T follicular helper cell (primary cell): ENCODE measurements around the gene ADGRF4.

Experiments
- DNase-seq: peaks from one replicate; pipeline ENCODE4 v3.0.0-alpha.2; 2020; ENCODE audit warnings: low read depth

The ADGRF4 gene

DNA sequence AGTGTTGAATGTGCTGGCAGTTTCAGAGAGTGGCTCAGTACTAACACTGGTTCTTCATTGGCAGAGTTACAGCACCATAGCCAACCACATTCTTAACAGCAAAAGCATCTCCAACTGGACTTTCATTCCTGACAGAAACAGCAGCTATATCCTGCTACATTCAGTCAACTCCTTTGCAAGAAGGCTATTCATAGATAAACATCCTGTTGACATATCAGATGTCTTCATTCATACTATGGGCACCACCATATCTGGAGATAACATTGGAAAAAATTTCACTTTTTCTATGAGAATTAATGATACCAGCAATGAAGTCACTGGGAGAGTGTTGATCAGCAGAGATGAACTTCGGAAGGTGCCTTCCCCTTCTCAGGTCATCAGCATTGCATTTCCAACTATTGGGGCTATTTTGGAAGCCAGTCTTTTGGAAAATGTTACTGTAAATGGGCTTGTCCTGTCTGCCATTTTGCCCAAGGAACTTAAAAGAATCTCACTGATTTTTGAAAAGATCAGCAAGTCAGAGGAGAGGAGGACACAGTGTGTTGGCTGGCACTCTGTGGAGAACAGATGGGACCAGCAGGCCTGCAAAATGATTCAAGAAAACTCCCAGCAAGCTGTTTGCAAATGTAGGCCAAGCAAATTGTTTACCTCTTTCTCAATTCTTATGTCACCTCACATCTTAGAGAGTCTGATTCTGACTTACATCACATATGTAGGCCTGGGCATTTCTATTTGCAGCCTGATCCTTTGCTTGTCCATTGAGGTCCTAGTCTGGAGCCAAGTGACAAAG is 17.0 kb upstream of the ADGRF4 start:
- DNase-seq = no peak

DNA sequence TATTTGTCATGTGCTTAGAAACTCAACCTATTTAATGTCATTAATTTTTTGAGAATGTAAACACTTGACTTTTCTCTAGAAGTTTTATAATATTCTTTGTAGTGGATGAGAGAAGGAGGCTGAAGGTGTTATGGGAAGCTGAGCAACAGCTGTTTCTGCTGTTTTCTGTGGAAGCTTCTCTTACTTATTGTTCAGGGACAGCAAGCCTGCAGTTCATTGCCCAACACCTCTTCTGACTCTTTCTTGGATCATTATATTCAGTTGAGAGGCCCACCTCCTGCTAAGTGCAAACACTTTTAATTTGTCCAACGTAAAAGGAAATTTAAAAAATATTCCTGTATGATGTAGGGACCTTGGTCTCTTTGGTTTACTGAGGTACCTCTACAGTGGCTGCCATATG is 12.0 kb upstream of the ADGRF4 start:
- no peak for DNase-seq

DNA sequence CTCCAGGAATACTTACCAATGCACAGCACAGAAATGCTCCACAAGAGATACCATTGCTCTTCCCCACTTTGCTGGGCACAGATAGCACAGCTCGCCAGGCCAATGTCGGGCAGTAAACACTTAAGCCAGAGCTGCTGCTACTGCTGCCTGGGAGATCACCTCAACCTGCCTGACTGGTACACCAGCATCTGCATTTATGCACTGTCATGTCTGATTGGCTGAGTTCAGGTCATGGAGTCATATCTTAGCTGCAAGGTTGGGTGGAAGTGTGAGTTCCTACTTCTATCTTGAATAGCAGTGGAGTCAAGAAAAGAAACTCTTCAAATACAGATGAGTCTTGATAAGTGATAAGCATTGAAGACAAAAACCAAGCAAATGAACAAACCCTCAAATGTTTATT is 10.9 kb upstream of the ADGRF4 start:
- DNase-seq = no peak

DNA sequence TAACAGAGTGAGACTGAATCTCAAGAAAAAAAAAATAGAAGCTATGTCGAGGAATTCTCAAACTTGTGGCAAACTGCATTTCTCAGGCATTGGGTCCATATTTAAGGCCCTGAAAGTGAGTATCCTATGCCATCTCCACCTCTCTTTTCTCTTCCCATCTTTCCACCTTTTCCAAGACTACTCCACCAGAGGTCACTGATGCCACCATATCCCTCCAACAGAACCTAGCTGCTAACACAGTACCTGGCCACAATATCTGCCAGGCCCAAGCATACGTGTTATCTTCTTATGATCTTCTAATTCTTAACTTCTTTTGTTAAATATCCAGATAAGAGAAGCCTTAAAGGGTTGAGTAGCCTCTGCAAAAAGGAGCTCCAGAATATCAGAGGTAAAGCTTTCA is 8.2 kb upstream of the ADGRF4 start:
- DNase-seq = no peak

DNA sequence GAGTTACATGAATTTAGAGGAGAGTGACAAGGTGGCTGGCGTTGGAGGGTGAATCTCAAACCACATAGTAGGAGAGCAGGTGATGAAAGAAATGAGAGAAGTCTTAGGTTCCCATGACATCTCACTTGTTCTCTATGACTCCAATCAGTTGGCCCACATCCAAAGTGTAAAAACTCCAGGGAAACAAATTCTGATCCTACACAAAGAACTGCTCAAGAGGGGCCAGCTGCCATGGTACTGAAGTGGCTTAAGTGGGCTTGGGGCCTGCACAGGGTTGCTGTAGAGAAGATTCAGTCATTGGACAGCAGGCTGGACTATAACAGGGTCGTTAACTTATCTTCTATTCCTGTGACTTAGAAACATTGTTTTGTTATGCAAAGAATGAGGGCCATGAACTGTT is 7.6 kb upstream of the ADGRF4 start:
- DNase-seq = no peak

DNA sequence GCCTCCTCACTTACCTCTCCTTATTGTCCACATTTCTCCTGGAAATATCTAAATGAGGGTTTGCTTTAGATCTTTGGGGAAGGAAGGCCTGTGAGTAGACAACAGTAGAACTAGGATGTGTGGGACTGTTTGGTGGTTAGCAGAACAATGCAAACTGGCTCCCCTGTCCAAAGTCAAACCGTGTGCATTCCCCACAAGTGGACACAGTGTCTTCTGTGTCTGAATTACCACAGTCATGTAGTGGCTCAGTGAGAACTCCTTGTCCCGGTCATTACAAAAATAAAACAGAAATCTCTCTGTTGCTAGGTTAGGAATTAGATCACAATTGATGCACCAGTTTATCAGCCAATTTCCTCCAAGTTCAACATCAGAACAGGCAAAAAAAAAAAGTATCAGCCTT is 455 bp upstream of the ADGRF4 start:
- DNase-seq = no peak

DNA sequence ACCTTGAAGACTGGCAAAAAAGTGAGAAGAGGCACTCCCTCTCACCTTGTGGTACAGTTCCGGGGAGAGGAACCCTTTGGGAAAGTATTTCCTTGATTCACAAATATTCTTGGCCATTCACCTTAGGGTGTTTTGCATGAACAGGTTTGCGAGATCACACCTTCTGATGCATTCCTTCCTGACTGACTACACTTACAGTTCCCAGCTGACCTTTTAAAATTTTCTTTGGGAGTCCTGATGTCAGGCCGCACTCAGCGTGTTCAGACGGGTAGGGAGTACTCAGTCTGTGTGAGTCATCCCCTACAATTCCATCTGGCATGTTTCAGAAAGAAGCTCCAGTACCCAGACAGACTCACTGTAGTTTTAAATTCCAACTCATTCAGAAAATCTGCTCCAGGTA is 1.7 kb downstream of the ADGRF4 start:
- no peak for DNase-seq

DNA sequence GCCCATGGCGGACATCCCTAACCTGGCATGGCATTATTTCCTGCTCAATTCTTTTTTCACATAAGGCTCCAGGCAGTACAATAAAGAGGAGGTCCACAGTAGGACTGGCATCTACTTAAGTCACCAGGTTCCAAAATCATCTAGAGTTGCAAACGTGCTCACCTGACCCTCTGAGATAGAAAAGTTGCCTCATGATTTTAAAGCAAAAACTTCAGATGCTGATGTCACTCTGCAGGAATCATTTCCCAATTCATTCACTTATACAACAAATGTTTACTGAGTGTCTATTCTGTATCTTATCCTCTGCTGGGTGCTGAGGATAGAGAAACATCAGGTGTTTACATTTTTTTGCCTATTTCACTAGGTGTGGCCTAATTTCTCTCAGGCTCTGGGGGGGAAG is 2.2 kb downstream of the ADGRF4 start:
- no peak for DNase-seq

DNA sequence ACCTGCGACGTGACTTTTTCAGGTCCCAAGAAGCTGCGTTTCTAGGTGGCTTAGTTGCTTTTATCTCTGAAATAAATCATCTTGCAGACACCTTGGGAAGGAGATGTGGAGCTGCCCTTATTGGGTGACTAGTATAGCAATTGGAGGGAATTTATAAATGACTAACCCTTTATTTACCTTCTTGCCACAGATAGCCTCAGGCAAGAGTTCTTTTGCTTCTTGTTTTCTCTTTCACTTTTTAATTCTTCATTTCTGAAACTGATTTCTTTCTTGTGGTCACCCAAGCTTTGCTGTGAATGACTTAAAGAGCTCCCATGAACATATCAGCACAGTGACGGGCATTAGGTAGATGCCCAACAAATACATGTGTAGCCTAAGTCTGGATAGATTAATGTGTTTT is 3.0 kb downstream of the ADGRF4 start:
- DNase-seq = no peak

DNA sequence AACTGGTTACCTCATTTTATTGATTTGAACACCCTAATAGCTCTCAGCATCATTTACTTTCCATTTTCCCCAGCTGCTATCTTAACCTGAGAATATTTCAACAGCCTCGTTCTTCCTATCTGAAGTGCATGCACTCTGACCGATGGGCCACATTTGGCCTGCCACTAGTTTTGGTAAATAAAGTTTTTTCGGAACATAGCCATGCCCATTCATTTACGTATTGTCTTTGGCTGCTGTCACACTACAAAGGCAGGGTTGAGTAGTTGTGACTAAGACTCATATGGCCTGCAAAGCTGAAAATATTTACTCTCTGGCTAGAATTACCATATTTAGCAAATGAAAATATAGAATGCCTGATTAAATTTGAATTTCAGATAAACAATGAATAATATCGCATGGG is 10.8 kb downstream of the ADGRF4 start:
- no peak for DNase-seq

DNA sequence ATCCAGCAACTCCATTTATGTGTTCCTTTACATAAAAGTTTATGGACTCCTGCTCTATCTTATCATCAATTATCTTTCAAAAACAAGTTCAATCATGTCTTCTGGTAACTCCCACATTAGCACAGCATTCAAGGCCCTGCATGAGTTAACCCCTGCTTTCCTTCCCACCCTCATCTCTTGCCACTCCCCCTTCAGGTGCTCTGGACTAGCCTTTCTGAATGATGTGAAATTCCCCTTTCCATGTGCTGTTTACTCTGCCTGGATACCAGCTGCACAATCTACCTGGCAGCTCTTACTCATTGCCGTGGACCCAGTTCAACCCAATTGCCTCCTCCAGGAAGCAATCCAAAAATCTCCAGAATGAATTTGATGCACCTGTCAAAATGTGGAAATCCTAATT is 11.9 kb downstream of the ADGRF4 start:
- DNase-seq = no peak

DNA sequence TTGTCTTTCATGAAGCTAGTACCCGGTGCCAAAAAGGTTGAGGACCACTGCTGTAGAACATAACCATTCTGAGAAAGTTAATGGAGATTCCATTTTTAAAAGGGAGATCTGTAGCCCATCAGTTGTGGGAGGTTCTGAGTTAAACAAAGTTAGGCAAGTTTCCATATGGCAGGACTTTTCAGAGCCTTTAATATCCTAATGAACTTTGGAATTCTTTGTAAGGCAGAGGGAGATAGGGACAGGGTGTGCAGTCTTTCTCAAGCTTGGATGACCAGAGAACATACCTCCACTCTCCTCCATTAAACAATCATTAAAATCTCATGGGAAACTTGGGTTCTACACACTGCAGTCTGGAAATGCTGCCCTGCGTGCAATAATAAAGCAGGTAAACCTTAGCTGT is 14.8 kb downstream of the ADGRF4 start:
- DNase-seq = no peak

DNA sequence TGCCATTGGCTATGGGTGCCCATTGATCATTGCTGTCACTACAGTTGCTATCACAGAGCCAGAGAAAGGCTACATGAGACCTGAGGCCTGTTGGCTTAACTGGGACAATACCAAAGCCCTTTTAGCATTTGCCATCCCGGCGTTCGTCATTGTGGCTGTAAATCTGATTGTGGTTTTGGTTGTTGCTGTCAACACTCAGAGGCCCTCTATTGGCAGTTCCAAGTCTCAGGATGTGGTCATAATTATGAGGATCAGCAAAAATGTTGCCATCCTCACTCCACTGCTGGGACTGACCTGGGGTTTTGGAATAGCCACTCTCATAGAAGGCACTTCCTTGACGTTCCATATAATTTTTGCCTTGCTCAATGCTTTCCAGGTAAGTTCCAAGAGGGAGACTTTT is 16.4 kb downstream of the ADGRF4 start:
- no peak for DNase-seq

DNA sequence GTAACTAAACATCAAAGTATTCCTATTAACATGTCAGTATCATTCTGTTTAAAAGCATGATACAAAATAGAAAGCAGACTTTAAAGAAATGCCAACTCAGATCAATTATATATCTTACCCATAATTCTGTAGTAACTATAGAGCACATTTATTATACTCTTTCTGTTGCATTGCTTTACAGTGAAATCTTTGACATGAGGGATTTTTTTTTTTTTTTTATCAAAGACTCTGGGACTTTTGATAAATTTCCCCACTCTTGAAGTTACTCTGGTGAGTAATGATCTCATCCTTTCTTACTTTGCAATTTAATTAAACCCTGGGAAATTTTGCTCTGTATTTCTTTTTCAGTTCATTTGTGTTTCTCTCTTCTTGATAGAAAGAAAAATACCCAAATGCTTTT is 17.4 kb downstream of the ADGRF4 start:
- DNase-seq = no peak

DNA sequence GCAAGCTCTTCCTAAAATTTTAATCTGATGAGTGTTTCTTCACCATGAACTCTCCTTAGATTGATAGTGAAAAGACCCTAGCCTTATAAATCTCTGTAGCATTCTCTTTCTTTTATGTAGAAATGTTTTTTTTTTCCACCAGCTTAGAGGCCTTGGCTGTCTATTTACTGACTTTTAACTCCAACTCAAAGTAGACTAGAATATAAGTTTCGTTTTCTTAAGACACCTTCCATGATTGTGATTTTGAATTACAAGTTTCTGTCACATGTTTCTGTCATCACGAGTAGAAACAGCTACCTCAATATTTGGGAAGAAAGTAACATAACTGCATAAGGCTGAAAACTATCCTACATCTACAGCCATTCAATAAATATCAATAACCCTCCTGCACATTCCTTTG is 17.8 kb downstream of the ADGRF4 start:
- DNase-seq = no peak

DNA sequence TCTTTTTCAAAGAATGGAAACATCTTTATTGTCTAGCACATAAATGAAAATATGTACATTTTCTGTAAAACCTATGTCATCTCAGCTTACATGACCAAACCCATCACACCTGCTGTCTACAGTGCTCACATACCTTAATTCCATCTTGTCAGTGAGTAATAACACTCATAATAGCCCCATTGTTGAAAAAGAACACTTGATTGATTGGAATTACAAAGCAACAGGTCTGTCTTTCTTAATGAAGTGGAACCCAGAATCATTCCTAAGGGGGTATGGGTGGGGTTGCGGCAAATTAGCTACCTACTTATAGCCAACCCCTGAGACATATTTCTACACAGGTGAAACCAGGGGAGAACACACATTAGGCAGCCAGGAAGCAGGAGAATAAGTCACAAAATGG is 20.2 kb downstream of the ADGRF4 start:
- no peak for DNase-seq

DNA sequence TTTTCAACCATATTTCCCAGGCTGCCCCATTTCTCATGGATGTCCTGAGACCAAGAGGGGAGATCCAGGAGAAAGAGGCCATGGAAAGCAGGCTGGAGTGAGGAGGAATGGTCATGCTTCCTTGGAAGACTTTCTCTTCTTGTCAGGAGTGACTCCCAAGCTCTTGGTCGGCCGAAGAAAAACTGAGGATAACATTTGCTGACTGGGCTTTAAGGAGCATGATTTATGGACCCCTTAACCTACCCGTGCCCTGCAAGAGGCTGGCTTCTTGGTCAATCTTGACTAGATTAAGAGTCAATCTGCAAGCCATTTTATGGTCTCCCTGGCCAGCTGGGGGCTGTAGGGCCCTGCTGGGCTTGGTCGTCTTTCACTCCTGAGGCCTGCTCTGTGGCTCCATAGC is 22.8 kb downstream of the ADGRF4 start:
- no peak for DNase-seq

DNA sequence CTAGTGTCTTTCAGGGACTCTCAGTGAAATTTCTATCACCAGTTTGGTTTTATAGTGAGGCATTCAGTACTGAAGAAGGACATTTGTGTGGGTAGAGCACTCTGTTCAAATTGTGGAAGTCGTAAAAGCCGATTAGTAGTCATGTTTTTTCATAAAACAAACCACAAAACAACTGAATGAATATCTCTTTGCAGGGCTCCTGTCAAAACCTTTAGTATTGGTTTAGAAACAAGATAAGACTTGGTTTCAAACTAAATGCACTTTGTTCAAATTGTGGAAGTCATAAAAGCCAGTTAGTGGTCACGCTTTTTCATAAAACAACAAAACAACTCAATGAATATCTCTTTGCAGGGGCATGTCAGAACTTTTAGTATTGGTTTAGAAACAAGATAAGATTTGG is 23.8 kb downstream of the ADGRF4 start:
- DNase-seq = no peak

DNA sequence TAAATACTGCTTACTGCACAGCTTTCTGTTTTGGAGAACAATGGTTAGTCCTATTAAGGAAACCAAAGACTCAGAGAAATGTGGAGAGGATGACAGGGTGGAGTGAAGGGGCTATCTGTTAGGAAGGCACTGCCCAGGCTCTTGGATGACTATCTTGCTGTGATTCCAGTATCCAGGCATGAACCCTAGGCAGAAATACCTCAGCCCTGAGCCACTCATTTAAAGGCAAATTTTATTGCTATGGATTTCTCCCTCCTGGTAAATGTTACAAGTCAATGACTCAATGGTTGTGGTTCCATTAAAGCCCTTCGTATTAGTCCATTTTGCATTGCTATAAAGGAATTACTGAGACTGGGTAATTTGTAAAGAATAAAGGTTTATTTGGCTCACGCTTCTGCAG is 25.9 kb downstream of the ADGRF4 start:
- no peak for DNase-seq

DNA sequence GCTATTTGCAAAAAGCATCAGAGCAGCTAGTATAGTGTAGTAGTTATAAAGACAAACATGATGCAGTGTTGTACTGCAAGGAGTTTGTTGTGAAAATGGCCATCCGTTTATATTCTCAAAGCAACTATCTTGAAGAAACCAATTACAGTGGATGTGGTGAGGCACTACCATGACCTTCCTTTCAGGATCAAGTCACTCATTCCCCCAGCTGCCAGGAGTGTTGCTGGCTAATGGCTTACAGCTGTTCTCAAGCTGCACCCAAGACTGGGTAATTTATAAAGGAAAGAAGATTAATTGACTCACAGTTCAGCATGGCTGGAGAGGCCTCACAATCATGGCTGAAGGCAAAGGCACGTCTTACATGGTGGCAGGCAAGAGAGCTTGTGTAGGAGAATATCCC is 29.0 kb downstream of the ADGRF4 start:
- no peak for DNase-seq

DNA sequence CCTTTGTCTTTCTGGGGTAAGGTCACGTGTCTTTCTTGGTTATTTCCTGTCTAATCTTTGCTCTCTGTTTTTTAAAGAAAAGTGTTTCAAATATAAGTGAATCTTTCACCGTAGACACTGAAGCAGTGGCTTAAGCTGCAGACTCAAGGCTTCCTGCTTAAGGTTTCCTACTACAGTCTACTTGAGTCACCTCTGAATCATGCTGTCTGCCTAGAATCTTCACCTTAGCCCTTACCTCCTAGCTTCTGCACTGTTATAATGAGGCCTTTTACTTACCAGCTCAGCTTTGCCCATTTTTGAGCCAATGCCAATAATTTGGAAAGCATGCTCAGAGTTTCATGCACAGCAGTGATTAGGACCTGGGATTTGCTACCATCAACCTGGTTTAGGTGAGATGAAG is 30.6 kb downstream of the ADGRF4 start:
- DNase-seq = no peak

DNA sequence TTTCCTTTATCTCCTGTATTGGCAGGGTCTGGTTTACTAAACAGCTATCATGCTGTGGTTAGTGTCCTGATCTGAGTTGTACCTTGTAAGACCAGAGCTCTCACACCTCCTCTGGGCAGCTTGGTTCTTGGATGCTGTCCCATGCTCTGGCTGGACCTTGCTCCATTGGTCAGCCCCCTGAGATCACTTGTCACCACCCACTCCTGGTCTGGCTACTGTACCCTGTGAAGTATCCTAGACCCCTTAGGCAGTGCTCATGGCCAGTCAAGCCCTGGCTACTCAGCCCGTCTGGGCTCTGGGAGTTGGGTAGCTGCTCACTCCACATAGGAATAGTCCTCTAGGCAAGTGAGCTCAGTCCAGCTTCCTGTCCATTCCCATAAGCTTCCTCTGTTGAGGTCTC is 31.1 kb downstream of the ADGRF4 start:
- no peak for DNase-seq

DNA sequence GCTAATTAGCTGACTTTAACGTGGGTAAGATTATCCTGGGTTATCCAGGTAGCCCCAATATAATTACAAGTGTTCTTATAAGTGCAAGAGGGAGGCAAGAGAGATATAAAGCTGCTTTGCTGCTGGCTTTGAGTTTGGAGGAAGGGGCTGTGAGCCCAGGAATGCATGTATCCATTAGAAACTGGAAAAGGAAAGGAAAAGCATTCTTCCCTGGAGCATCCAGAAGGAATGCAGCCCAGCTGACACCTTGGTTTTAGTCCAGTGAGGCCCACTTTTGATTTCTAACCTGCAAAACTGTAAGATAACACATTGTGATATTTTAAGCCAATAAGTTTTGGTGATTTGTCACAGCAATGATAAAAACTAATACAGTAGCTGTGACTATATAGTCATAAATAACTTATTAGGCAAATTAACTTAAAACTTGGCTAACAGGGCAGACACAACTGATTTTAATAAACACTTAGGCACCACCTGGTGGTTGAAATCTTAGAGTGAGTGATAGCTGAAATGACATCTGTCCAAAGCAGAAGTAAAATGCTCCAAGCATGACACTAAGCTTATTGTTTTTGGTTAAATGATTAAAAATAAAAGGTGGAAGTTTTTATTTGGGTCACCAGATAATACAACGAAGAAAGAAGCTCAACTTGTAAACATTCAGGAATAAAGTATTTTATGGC is 35.6 kb downstream of the ADGRF4 start:
- no peak for DNase-seq
